Raji (cell line): ENCODE measurements around the gene ZNF442.

Experiments
- POLR2A ChIP-seq: IDR thresholded peaks from 2 replicates; pipeline ENCODE4 v1.6.1; 2011; ENCODE audit warnings: low read depth, low read length, control low read depth; ENCODE audit not compliant: insufficient read depth

ZNF442 gene

DNA sequence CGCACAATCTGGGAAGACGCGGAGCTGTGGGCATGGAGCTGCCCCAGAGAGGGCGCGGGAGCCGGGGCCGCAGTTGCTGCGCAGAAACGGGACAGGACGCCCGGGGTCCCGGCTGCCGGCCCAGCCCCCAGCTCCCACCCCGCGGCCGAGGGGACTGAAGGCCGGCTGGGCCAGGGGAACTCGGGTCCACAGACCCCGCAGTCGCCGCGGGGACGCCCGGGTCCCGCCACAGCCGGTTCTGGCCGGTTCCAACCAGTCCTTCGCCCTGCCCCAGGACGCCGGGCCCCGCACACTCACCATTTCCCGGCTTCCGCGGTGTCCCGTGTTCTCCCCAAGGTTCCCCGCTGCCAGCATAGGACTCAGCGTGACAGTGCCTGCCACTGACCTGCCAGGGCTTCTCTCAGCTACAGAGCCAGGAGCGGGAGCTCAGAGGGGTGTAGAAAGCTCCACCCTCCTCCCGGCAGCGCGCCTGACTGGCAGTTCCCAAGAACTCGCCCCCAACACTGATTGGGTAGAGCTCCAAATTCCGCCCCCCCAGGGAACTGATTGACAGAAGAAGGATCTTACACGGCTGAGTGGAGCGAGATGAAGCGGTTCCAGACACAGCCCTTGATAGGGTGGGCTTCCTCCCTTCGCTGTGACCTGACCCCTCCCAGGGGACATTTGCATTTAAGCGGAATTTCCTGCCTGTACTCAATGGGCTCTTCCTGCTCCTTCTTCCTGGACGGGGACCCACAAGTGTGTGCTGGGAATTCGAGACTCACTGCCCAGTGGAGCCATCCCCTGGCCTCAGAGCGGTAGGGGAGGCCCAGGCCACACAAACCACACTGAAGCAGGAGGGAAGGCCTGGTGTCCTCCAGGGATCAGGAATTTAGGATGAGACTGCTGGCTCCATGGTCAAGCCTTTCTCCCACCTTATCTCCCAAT, at the start of gene ZNF442:
ZNF442 (minus strand) TSS at position 448 of the 927 bp plus-strand sequence. CDS start 2,052 bp downstream, outside the sequence.
- TF ChIP-seq POLR2A: peak; percentile 63

DNA sequence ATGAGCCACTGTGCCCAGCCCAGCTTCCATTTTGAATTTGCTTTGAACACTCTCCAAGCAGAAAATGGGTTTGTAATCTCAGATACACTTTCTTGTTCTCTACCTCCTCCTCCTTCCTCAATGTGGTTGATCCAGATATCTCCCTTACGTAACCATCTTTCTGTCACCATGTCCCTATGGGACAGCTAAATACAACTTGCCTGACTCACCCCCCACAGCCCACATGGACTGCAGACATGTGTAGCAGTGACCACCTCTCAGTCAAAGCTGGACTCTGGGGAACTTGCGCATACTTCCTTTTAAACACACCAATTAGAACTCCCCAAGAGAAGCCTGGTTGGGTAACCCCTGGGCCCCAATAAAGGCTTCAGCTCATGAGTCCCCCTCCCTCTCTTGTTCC, 46.4 kb upstream of the ZNF442 start:
- TF ChIP-seq POLR2A: no peak

DNA sequence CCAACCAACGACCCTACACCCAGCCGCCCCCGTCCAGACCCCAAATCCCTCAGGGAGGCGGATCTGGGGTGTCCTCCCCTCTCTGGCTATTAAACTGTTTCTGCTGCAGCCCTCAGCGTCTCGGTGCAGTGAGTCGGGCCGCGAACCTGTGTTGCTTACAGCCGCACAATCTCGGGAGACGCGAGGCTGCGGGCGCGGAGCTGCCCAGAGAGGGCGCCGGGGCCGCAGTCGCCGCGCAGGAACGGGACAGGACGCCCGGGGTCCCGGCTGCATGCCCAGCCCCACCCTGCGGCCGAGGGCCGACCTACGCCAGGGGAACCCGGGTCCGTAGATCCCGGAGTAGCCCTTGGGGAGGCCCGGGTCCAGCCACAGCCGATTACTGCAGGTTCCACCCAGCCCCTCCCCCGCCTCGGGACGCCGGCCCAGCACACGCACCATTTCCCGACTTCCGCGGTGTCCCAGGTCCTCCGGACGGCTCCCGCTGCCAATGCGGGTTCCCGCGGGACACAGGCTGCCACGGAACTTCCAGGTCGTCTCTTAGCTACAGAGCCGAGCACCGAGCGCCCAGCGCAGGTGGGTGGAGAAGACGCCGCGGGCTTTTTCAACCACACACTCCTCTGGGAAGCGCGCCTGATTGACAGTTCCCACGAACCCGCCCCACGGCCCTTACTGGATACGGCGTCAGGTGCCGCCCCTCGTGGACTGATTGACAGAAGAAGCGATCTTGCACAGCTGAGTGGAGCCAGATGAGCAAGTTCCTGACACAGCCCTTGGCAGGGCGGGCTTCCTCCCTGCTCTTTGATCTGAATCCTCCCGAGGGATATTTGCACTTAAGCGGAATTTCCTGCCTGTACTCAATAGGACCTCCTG, 35.4 kb upstream of the ZNF442 start, which contains the start of gene ZNF799:
ZNF799 (minus strand) TSS at position 639 of the 870 bp plus-strand sequence; CDS start at position 438, 201 bp downstream.
- TF ChIP-seq POLR2A: peak; percentile 69

DNA sequence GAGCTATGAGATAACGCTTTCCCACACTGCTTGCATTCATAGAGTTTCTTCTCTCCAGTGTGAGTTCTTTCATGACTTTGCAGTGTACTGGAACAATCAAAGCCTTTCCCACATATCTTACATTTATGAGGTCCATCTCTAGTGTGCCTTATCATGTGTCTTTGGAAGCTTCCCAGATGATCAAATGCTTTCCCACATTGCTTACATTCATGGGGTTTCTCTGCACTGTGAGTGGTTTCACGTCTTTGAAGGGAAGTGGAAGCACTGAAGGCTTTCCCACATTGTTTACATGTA, 14.9 kb upstream of the ZNF442 start:
- TF ChIP-seq POLR2A: no peak

GRCh38 chr19:12379732-12380443, 14.4 kb upstream of the ZNF442 start:
- no peak for TF ChIP-seq POLR2A

DNA sequence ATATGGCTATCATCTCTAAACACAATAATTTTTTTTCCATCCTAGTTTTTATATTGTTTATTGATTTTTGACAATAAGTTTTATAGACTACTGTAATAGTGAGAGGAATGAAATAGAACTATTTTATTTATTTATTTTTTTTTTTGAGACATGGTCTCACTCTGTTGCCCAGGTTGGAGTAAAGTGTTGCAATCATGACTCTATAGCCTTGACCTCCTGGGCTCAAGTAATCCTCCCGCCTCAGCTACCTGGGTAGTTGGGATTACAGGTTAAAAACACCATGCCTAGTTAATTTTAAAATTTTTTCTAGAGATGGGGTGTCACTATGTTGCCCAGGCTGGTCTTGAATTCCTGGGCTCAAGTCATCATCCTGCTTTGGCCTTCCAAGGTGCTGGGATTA, 8.5 kb upstream of the ZNF442 start:
- no peak for TF ChIP-seq POLR2A

DNA sequence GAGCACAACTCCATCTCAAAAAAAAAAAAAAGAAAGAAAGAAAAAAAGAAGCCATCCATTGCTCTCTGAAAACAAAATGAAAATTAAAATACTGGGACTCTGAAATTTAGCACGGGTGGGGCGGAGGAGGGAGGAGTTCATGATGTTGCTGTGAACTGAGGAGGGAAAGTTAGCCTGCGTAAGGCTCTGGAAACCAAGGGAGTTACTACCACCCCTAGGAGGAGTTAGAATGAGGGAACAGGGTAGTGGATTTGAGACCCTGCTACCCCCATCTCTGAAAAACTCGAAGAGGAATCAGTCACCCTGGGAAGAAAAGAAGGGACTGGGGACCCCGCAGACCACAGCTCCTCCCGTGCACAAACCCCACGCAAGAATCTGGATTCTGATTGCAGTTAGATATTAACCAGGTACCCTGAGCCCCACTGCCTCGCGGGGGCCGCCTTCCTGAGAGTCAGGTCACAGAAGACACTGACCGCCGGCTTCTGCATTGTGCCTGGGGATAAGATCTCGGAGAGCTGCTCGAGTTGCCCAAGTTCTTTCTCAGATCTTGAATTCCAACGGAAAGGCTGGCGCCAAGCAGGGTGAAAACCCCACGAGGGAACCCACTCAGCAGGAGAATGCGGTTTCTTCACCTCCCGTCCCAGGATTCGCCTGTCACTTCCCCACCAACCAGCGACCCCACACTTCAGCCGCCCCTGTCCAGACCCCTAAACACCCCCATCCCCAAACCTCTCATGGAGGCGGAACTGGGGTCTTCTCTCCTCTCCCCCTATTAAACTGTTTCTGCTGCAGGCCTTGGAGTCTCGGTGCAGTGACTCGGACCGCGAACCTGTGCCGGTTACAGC, 870 bp downstream of the ZNF442 start:
- TF ChIP-seq POLR2A: no peak

DNA sequence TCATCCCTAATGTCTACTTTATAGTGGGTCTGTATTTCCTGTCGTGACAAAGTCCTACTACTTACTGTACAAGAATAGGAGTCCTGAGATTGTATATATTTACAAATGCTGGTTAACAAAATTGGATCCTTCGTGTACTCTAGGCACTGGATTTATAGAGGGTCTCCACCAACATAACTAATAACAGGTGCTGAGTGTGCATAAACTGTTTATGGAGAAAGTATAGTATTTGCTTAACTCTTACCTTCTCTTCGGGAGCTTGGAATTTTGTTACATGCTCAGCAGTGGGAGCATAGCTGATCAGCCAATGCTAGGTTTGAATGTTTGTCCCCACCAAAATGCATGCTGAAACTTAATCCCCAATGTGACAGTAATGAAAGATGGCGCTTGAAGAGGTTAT, 12.1 kb downstream of the ZNF442 start:
- TF ChIP-seq POLR2A: no peak

GRCh38 chr19:12350890-12351197, 14.6 kb downstream of the ZNF442 start:
- TF ChIP-seq POLR2A: no peak

- no peak for TF ChIP-seq POLR2A
Measured at GRCh38 chr19:12350185-12350889, 15.1 kb downstream of the ZNF442 start.

DNA sequence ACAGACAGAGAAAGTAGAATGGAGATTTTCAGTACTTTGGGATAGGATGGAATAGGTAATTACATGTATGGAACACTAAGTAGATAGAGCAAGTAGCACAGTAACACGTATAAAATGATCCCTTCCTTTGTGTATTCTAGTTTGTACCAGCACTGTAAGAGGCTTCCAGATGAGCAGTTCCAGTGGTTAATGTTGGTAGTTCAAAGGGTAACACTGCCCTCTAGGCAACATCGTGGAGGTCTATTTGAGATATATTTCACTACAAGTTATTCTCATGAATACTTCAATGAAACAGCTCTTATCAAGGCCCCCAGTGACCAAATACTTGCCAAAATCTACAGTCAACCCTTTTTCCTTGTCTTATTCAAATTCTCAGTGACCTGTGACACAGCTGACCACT, 18.6 kb downstream of the ZNF442 start:
- TF ChIP-seq POLR2A: no peak

GRCh38 chr19:12345197-12345596, 20.3 kb downstream of the ZNF442 start:
- TF ChIP-seq POLR2A: no peak

DNA sequence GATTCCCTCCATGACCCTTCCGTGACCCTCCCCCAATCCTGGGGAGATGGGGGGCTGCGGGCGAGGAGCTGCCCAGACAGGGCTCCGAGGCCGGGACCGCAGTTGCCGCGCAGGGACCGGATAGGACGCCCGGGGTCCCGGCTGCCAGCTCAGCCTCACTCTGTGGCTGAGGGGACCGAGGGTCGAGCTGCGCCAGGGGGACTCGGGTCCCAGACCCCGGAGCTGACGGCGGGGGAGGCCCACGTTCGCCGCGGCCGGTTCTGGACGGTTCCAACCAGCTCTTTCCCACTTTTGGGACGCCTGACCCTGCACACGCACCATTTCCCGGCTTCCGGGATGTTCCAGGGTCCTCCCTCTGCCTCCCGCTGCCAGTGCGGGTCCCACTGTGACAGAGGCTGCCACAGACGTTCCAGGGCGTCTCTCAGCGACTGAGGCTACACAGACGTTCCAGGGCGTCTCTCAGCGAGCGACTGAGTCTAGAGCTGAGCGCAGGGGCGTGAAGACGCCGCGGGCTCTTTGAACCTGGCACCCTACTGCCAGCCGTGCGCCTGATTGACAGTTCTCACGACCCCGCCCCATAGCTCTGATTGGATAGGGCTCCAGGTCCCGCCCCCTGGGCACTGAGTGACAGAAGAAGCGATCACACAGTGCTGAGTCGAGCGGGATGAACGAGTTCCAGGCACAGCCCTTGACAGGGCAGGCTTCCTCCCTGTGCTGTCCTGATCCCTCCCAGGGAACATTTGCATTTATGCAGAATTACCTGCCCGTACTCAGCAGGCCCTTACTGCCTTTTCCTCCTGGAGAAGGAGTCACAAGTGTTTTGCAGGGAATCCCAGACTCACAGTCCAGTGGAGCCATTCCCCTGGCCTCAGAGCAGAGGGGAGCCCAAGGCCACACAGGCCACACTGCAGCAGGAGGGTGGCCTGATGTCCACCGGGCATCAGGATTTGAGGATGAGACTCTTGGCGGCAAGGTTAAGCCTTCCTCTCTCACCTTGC, 32.0 kb downstream of the ZNF442 start, which contains the start of gene ZNF563:
ZNF563 (minus strand) TSS at position 472 of the 998 bp plus-strand sequence; CDS start at position 321, 151 bp downstream.
- TF ChIP-seq POLR2A: peak; percentile 98
